GM19455 (cell line): Measurements from ENCODE around the gene HS3ST3A1.

ENCODE experiments used
- ATAC-seq: cut with Tn5 transposase; IDR thresholded peaks from one replicate; pipeline ENCODE4 v1.9.1; 2021; ENCODE audit not compliant: unreplicated experiment

HS3ST3A1 gene

DNA sequence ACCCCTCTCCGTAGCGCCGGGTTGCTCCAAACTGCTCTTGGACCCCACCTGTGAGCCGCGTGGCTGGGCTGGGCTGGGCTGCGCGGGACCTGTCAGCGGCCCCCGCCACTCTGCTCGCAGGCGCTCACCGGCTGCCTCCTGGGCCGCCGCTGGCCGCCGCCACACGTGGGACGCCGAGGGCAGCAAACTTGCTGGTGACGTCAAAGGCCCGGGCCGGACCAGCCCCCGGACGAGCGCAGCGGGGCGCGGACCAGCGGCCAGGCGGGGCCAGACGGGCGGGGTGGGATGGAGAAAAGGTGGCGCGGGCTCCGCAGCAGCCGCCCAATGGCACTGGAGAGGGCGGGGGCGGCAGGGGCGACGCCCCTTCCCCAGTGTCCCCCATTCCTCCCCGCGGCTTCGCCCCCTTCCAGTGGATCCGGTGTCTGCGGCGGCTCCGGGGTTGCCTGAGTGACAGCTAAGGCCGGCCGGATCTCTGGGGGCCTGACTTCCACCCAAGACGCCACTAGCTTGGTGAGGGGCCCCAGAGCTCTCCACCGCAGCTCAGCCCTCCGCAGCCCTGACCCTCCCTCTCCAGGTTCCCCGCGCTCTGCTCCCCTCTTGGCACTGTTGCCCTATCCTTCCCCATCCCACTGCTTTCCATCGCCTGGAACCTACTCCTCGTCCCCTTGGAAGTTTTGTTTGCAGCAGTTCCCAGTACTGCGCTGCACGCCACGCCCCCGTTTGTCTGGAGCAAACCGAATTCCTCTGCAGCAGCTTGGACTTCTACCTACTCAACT, at the start of gene HS3ST3A1:
TSS of gene HS3ST3A1 (minus strand) at position 154 of the 776 bp plus-strand sequence. CDS start 800 bp downstream, outside the sequence.
- no peak for ATAC-seq

DNA sequence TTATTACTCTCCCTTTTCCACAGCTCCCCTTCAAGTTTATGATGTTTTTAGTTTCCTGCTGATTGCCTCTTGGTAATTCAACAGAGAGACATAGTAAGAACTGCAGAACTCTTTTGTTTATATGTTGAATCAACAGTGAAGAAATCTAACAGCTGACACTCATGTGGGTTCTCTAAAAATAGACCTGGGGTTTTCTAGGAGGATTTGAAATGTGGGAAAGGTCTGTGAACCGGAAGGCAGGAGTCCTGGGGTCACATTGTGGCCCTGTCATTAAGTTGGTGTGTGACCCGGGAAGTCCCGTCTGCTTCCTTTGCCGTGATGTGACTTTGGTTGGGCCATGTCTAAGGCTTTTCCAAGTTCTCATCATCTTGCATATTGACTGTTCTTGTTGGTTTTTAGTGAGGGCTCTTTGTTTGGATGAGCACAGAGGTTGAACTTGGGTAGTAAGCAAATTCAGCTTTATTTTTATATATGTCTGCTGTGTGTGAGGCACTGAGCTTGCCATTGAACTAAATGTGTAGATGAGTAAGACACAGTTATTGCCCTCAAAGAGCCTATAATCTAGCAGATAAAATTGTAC, 48.5 kb upstream of the HS3ST3A1 start:
- ATAC-seq = no peak

DNA sequence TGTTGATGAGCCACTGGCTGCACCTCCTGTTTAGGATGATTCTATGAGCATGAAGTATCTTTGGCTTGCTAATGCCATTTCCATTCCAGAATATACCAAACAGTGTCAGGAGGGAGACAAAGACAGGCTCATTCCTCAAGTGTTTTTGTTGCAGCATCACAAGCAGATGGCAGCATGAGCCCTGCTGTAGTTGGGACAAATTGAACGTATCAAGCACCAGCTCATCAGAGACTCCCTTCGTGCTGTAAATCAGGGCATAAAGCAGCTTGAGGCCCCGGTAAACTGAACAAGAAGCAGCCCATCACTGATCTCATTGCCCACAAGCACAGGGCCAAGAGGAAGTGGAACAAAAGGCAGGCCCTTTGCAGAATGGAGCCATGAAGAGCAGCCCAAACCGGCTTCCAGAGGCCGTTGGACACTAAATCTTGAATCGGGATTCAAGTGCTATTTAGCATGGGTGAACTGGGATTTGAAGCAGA, 45.9 kb upstream of the HS3ST3A1 start:
- ATAC-seq = no peak

DNA sequence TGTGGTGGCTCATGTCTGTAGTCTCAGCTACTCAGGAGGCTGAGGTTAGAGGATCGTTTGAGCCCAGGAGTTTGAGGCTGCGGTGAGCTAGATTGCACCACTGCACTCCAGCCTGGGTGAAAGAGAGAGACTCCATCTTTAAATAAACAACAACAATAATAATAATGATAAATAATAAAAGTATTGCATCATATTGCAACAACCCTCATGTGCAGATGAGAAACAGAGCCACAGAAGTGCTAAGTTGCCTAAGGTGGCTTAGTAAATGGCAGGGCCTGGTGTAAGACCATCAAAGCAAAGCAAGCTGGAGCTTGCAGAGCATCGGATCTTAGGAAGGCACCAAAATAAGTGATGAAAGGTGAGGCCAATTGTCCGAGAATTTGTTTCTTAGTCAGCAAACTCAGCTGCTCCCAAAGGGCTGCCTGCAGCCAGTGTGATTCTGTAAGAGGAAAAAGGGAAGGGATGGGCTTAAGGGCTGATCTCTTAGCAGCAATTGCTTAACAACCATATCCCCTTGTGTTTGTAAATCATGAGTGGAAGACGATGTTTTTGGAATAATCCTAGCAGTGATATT, 45.3 kb upstream of the HS3ST3A1 start:
- ATAC-seq = no peak

DNA sequence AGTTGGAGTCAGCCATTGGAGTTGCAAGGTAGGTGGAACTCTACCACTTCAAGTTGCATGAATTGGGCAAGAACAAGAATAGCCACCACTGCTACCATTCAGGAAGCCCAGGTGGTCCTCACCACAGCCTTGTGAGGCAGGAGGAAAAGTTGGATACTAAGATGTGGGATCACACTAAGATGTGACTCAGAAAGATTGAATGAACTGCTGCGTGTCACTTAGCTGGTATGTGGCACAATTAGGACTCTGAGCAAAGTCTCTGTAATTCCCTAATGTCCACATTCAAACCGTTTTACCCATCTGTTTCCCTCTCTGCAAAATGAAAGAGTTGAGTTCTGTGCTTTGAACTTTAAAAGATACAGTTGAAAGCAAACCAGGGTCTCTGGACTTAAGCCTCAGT, 44.7 kb upstream of the HS3ST3A1 start:
- ATAC-seq = no peak

DNA sequence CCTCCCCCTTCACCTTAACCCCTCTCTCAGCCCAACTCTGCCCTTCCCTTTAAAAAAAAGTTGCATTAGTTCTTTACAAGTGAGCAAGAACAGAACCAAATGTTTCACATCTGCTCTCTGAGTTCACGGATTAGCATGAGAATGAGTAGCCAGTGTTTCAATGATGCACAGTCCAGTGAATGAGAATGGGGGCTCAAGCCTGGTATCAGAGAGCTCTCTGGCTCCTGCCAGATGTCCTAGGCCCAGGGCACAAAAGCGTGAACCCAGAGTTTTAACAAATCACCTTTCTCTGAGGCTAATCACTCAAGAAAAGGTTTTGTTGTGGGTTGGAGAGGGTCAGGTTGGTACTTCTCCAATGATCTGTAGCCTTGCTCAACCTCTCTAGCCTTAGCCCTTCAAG, 41.5 kb upstream of the HS3ST3A1 start:
- no peak for ATAC-seq

DNA sequence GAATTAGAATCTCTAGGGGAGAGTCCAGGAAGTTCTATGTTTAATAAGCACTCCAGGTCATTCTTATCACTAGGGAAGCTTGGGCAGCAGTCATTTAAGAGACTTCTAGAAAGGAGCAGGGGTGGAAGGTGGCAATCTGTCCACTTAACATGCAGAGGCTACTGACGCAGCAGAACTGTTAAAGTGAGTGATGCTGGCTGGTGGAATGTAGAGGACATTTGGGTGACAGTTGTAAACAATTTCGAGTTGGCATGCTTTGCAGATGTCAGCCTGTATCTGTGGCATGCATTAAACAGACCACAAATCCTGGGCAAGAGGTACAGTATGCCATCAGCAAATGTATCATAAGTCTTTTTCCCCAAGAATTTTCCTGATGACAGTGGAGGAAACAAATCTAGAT, 40.5 kb upstream of the HS3ST3A1 start:
- no peak for ATAC-seq

DNA sequence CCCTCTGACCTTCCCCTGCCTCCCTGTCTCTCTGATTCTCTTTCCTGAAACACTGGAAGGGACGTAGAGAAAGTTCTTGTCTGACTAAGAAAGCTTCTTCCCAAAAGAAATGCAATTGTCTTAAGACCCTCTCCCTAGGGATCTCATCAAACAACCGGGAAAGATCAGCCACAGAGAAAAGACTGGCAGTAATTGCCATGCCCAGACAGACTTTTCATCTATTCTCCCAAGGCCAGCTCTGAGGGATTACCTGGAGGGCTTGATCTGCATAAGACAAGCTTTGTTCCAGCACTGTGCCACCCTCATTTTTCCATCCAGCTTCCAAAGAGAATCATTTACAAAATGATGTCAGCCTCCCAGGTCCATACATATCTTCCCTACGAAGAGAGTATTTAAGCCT, 38.8 kb upstream of the HS3ST3A1 start:
- ATAC-seq = no peak

DNA sequence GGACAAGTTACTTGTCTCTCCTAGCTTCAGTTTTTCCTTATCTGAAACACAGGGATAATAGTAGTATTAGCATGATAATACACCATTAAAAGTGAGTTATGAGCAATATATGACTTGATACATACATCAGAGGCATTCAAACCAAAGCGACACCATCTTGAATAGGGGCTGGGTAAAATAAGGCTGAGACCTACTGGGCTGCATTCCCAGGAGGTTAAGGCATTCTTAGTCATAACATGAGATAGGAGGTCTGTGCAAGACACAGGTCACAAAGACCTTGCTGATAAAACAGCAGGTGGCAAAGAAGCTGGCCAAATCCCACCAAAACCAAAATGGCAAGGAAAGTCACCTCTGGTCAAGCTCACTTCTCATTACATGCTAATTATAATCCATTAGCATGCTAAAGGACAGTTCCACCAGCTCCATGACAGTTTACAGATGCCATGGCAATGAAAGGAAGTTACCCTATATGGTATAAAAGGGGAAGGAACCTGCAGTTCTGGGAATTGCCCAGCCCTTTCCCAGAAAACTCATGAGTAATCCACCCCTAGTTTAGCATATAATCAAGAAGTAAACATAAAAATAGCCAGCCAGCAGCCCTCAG, 37.2 kb upstream of the HS3ST3A1 start:
- ATAC-seq = no peak

DNA sequence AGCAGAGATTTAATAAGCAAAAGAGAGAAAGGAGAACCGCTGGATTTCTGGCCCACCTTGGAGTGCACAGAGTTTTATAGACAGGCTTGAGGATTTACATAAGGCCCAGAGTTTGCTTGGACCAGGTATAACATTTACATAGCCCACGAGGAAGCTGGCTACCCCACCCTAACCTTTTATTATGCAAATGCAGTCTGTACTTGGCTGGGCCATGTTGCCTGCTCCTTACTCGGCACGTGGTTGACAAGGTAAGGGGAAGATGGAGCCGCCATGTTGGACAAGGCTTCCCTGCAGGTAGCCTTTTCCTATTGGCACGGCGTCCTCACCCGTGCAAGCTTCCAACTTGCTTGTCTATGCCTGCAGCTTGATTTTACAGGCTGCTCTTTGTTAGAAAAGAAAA, 35.2 kb upstream of the HS3ST3A1 start:
- no peak for ATAC-seq

DNA sequence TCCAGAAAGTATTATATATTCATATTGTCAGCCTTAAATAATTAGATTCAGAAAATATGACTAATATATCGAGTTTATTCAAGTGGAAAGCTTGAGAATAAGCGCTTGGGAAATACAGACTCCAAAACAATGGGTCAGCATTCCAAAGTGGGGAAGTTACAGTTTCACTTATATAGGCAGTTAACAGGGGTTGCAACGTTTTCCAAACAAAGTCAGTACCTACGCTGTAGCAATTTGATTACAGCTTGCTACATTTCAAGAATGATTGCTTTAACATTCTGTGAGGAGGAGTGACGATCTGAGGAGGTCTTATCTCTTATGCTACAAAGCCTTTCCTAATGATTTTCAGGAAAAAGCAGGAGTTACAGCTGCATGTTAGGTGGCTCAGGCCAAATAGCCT, 34.2 kb upstream of the HS3ST3A1 start:
- no peak for ATAC-seq

DNA sequence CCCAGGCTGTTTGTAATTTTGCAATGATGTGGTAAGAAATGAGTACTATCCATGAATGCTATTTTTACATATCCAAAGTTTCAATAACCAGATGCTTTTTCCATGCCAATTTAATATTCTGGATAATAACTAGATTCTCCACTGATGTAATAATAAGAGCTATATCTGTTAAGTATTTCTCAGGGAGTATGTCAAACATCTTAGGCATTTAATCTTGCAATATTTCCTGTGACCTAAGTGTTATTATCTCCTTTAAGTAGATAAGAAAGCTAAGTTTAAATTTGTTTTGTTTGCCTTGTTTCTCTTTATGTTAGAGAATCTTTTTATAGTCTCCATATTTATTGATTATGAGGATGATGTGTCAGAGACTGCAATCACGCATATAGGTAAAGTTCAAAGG, 32.3 kb upstream of the HS3ST3A1 start:
- ATAC-seq = no peak

DNA sequence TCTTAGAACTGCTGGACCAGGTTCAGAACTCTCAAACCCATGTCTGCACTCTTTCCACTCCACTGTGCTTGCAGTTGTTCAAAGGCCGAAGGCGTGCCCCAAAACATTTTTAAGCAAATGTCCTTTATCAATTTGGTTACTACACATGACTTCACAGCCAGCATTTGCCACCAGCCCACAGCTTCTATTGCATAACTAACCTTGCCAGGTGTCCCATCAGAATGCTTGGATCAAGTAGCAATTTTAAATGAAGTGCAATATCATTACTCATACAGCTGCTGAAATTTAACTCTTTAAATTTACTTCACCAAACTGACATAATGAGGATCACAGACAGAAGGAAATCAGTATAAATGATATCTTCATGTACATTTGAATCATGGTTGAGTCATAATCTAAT, 29.8 kb upstream of the HS3ST3A1 start:
- ATAC-seq = no peak

DNA sequence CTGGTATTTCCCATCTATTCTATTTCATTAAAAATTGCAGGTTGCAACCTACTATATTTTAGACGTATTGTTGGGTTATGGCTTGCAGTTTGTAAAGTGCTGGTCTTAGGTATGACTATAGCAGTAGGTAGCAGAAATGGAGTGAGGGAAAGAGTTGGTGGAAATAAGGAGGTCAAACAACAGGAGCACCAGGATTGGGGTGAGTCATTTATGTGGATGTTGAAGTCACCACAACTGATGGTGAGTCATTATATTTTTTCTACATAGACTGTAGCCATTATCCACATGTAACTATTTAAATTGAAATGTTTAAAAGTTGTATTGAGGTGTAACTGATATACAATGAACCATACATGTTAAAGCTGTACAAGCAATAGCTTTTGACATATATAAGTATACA, 25.0 kb upstream of the HS3ST3A1 start:
- no peak for ATAC-seq

DNA sequence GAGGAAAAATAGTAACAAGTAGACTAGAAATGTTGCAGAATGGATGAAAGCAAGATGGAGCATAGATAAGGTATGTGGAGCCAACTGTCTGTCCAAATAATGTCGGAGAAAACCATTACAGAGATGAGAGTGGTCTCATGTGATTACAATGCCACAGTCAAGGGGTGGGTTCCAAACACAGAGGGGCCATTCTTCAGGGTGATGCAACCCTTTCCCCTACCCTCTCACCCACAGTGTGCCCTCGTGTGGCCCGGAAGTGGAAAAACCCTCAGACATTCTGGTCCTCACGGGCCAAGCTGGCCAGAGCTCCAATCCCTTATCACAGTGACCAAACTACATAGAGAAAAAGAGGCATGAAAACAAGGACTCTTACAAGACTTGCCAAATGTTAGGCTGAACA, 17.7 kb upstream of the HS3ST3A1 start:
- ATAC-seq = no peak

DNA sequence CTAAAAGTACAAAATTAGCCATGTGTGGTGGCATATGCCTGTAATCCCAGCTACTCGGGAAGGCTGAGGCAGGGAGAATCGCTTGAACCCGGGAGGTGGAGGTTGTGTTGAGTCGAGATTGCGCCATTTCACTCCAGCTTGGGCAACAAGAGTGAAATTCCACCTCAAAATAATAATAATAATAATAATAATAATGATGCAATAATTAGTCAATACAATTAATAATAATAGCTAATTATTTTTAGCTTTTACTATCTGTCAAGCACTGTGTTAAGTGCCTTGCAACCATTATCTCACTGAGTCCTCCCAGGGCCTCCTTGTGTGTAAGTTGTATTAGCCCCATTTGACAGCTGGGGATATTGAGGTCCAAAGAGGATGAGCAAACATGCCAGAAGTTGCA, 14.3 kb upstream of the HS3ST3A1 start:
- ATAC-seq = no peak

DNA sequence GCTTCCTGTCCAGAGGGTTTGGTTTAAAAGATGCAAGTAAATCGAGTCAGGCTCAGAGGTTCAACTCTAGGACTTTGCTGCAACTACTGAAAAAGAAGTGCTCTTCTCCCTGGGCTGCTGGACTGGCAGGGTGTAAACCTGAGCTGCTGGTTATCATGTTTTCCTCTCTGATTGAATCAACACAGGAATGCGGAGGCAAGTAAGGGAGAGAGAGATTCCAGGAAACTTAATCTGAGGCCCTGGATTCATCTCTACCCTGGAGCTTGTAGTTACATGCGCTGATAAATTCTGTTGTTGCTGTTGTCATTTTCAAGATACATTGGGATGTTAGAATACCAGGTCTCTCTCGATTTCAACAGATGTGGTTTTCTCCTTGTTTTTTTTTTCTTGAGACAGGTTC, 8.2 kb upstream of the HS3ST3A1 start:
- no peak for ATAC-seq

DNA sequence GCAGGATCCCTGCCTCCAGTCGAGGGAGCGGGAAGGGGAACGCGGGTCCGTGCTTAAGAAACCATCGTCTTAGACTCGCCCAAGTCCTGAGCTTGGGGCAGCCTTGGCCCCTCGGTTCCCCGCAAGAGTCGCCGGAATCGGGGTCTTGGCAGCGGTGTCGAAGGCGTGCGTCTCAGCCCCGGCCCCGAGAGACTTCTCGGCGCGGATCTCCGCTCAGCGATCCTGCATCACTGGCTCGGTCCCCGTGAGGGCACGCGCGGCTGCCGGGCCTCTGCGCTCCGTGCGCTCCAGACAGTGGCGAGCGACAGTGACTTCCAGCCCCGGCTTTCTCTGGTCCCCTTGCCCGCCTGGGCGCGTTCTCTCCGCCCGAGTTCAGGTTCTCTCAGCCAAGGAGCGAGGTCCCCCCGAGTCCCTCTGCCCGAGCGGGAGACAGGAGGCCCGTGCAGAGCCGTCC, 380 bp downstream of the HS3ST3A1 start:
- ATAC-seq = no peak

DNA sequence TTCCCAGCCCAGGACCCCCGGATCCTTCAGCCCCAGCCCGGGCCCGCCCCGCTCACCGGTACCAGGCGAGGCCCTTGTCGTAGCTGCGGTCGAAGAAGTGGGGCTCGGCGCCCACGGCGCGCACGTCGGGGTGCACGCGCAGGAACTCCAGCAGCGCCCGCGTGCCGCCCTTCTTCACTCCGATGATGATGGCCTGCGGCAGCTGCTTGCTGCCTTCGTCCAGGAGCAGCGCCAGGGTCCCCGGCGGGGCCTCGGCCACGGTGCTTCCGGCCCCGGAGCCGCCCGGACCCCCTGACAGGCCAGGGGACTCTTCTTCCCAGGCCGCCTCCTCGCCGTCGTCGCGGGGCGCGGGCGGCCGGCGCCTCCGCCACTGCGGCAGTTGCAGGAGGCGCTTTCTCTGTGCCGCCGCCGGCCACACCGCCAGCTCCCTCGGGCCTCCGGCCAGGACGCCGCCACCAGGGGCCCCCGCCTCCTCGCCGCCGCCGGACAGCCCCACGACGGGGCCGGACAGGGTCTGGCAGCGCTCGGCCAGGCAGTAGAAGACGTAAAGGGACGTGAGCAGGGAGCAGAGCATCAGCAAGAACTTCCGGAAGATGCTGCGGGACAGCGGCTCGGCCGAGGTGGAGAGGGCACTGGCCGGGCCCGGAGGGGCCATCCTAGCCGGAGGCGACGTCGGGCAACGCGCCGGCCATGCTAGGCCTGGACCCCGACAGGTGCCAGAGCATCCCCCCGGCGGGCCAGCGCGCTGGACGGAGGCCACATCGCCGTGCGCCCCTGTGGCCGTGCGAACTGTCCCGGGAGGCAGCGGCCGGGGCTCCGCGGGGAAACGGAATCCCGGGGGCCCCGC, 1.0 kb downstream of the HS3ST3A1 start:
- ATAC-seq = no peak

DNA sequence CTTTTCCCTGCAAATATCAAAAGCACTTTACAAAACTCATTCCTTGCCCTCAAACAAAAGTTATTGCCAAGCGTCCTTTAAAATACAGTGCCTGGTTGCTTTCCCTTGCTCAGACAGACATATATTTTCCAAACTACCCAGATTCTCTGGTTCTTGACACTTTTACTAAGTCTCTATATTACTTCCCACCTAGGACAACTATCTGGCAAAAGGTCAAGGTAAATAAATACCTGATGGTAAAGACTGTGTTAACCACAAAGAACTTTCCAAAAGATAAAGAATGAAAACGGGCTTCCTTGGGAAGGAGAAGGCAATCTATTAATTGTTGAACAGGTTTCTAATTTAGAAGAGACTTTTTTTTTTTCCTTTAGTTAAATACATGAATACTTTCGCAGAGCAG, 1.9 kb downstream of the HS3ST3A1 start:
- no peak for ATAC-seq

DNA sequence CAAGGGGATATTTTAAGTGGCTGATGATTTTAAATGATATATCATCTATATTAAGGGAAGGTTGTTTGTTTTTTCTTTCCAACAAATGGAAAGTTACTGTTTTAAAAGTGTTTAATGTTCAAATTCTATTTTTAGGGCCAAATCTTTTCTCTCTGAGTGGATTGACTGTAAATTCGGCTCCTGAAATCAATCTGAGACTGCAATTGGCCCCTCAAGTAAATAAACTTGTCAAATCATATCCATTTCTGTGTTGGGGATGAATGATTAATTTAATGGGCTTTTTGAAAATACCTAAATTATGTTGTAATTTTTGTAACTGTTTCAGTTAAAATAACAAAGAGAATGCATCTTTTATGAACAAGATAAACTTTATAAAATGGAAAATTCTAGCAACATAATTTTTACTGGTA, 2.6 kb downstream of the HS3ST3A1 start:
- no peak for ATAC-seq
